ENCODE results near the gene KRT6C.

The KRT6C gene

GRCh38 chr12:52445876-52446275 lies 27.7 kb downstream of the KRT6C start (continued):
- TF ChIP-seq ZNF398 (tag by site-specific recombination; IDR thresholded peaks at IDR 0.05) (no peak), REPIN1 (tag by site-specific recombination; IDR thresholded peaks at IDR 0.05; ENCODE audit: low read depth) (no peak), ZNF114 (tag by site-specific recombination; IDR thresholded peaks at IDR 0.05) (no peak), HIC1 (tag by site-specific recombination; IDR thresholded peaks at IDR 0.05) (no peak), PRDM10 (tag by site-specific recombination; IDR thresholded peaks at IDR 0.05) (no peak), ZNF423 (tag by site-specific recombination; IDR thresholded peaks at IDR 0.05) (no peak), ZNF521 (tag by site-specific recombination; IDR thresholded peaks at IDR 0.05) (no peak)

DNA sequence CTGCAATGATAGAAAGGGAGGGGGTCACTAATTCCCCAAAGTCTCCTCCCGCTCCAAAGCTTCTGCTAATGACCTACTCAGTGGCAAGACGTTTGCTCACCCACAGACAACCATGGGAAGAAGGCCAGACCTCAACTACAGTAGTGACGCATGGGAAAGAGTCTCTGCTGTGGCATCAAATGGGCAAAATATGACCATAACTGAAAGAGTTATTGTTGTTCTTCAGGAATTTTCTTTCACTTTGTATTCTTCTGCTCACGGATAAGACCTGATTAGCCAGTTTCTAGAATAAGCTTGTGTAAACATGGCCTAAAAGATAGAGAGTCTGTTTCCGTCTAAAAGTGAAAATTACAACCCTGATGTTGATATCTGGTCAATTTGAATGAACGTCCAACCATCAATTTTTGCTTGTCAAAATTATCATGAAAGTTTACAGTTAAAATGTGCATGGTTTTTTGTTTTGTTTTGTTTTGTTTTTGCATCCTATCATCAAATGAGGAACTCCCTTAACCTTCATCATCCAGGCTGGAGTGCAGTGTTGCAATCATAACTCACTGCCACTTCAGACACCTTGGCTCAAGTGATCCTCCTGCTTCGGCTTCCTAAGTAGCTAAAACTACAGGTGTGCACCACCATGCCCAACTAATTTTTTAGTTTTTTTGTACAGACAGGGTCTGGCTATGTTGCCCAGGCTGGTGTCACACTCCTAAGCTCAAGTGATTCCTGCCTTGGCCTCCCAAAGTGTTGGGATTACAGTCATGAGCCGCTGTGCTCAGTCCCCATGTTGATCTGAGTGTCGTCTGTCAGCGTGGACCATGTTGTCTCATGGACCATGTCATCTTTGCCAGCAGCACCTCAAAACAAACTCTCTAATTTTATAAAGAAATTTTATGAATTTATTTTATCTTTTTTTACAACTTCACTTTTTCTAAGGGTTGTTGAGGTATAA lies 28.7 kb downstream of the KRT6C start:
- no peak overlapping the region for H3K4me3 ChIP-seq (ENCODE audit: low read depth, low read length)
- POLR2A ChIA-PET = no interaction called here
- no peaks in the 10 kb centered on the region for H3K4me1 ChIP-seq (ENCODE audit: control insufficient read depth, insufficient read depth, low read length)
- TF ChIP-seq, protein P1, sequence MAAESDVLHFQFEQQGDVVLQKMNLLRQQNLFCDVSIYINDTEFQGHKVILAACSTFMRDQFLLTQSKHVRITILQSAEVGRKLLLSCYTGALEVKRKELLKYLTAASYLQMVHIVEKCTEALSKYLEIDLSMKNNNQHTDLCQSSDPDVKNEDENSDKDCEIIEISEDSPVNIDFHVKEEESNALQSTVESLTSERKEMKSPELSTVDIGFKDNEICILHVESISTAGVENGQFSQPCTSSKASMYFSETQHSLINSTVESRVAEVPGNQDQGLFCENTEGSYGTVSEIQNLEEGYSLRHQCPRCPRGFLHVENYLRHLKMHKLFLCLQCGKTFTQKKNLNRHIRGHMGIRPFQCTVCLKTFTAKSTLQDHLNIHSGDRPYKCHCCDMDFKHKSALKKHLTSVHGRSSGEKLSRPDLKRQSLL (tag by site-specific recombination; IDR thresholded peaks at IDR 0.05) = no peak
- TF ChIP-seq ZNF571 (tag by site-specific recombination; IDR thresholded peaks at IDR 0.05) (no peak), ZNF274 (IDR thresholded peaks at IDR 0.05; ENCODE audit: low read length) (no peak), ZNF274 (tag by site-specific recombination; IDR thresholded peaks at IDR 0.05; ENCODE audit: borderline replicate concordance) (no peak), ZNF514 (tag by site-specific recombination; IDR thresholded peaks at IDR 0.05) (no peak), PRDM4 (tag by site-specific recombination; IDR thresholded peaks at IDR 0.05) (no peak)
- no peaks in the 10 kb centered on the region for H3K9me3 ChIP-seq (ENCODE audit: control insufficient read depth, insufficient read depth, low read depth, low read length)
- H3K27ac ChIP-seq (ENCODE audit: extremely low read depth, low read depth, low read length) = no peak overlapping the region
- CTCF ChIA-PET = interaction anchor here (0.5 to 1.0 kb wide), 3 partner anchors 433 to 440 kb away, joined by 3 to 4 read pairs (median 3); no protein-coding TSS in a partner anchor
- H3K36me3 ChIP-seq (ENCODE audit: control insufficient read depth in 2 of 2, insufficient read depth in 1 of 2, low read length in 2 of 2) = no peaks in the 10 kb centered on the region

Measured in HEK293 (cell line).